IPS-18c (cell line): ENCODE results near the gene RNF11.
"Not testable (repeated sequence)": the region's sequence is repeated elsewhere in the genome, so short reads cannot be mapped to it uniquely, and the experiment has no call there.

Source experiments
- H3K4me3 ChIP-seq: 2 replicates; pipeline ENCODE4 v1.7.0; 2013; ENCODE audit warnings: low read depth, mild to moderate bottlenecking, low read length, moderate library complexity; ENCODE audit not compliant: insufficient read depth
- H3K9me3 ChIP-seq: one replicate; pipeline ENCODE4 v1.6.1; 2013; ENCODE audit warnings: mild to moderate bottlenecking, low read length, moderate library complexity; ENCODE audit not compliant: control insufficient read depth, insufficient read depth

Gene RNF11

DNA sequence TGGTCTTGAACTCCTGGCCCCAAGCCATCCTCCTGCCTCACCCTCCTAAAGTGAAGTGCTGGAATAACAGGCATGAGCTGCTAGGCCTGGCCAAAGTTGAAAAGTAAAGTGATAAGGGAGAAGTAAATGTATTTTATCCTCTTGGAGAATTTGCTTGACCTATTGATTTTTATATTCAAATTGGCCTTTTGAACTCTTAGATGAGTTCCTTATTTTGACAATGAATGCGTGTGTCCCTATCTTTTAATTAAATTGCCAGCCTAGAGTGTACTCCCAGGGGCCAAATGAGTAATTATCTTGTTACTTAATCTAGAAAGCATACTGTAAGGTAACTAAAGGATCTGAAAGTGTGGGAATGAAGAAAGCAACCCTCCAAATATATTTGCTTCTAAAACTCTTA is 11.4 kb downstream of the RNF11 start:
- Histone ChIP-seq H3K9me3 (no peaks in the 10 kb centered on the region), H3K4me3 (no peak overlapping the region)

- Histone ChIP-seq H3K4me3 (no peak overlapping the region), H3K9me3 (no peaks in the 10 kb centered on the region)
These were observed 13.4 kb downstream of the RNF11 start for GRCh38 chr1:51249445-51249844.

- H3K9me3 ChIP-seq, H3K4me3 ChIP-seq: not testable (repeated sequence)
These were observed 14.7 kb downstream of the RNF11 start for GRCh38 chr1:51250729-51251128.

GRCh38 chr1:51251165-51251564 is 15.1 kb downstream of the RNF11 start:
- H3K4me3 ChIP-seq, H3K9me3 ChIP-seq: not testable (repeated sequence)

GRCh38 chr1:51252366-51252765 is 16.3 kb downstream of the RNF11 start:
- H3K9me3 ChIP-seq = no peaks in the 10 kb centered on the region
- H3K4me3 ChIP-seq = no peak overlapping the region

DNA sequence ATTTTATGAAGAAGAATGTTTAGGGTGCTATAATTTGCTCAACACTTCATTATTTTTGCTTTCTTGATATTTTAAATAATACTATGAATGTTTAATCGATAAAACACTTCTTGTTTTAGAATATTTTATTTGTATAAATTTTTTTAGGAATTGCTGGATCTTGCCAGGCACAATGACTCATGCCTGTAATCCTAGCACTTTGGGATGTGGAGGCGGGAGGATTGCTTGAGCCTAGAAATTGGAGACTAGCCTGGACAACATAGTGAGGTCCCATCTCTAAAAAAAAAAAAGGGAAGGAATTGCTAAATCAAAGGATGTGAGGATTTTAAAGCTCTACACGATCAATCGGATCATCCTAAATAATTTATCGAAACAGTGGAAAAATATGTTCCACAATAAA is 17.6 kb downstream of the RNF11 start:
- H3K9me3 ChIP-seq = no peaks in the 10 kb centered on the region
- no peak overlapping the region for H3K4me3 ChIP-seq

GRCh38 chr1:51255331-51255730 is 19.3 kb downstream of the RNF11 start:
- no peaks in the 10 kb centered on the region for H3K9me3 ChIP-seq
- no peak overlapping the region for H3K4me3 ChIP-seq

GRCh38 chr1:51263147-51263877 is 27.2 kb downstream of the RNF11 start:
- Histone ChIP-seq H3K9me3 (no peaks in the 10 kb centered on the region), H3K4me3 (no peak overlapping the region)

DNA sequence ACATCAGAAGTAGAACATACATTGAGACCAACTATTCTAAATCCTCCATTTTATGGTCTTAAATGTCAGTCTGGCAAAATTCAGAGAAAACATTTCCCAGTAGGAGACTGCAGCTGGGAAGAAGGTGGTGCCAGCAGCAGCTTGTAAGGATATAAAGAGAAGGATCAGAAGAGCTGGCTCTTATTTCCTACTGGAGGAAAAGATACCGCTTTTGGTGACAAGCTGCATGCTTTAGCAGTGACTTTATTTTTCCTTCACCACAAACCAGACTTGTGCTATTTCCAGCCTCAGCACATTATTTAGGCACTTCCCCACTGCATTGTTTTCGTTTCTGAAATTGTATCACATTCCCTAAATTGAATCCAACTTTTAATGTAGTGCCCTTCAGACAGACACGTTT is 28.4 kb downstream of the RNF11 start:
- no peaks in the 10 kb centered on the region for H3K9me3 ChIP-seq
- no peak overlapping the region for H3K4me3 ChIP-seq

DNA sequence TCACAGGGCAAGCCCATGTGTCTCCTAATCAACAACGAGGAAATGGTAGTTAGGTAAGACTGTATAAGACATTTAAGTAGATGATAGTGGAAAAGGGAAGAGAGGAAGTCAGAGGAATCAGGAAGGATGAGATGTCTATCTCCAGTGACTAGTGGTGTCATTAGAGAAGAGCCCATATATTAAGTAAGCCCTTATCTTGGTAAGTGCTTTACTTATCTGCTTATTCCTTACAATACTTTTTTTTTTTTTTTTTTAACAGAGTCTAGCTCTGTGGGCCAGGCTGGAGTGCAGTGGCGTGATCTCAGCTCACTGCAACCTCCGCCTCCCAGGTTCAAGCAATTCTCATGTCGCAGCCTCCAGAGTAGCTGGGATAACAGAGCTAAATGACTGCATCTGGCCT is 29.5 kb downstream of the RNF11 start:
- no peaks in the 10 kb centered on the region for H3K9me3 ChIP-seq

GRCh38 chr1:51266181-51266580 is 30.1 kb downstream of the RNF11 start:
- Histone ChIP-seq H3K9me3 (no peaks in the 10 kb centered on the region), H3K4me3 (no peak overlapping the region)

More for the DNA sequence above, 29.5 kb downstream of the RNF11 start:
- H3K4me3 ChIP-seq = no peak overlapping the region

- Histone ChIP-seq H3K4me3 (no peak overlapping the region), H3K9me3 (no peaks in the 10 kb centered on the region)
These were observed 30.7 kb downstream of the RNF11 start for GRCh38 chr1:51266791-51267190.

- H3K4me3 ChIP-seq = no peak overlapping the region
- H3K9me3 ChIP-seq = no peaks in the 10 kb centered on the region
These were observed 32.6 kb downstream of the RNF11 start for GRCh38 chr1:51268634-51269033.

GRCh38 chr1:51270751-51271150 is 34.7 kb downstream of the RNF11 start:
- H3K4me3 ChIP-seq = no peak overlapping the region

DNA sequence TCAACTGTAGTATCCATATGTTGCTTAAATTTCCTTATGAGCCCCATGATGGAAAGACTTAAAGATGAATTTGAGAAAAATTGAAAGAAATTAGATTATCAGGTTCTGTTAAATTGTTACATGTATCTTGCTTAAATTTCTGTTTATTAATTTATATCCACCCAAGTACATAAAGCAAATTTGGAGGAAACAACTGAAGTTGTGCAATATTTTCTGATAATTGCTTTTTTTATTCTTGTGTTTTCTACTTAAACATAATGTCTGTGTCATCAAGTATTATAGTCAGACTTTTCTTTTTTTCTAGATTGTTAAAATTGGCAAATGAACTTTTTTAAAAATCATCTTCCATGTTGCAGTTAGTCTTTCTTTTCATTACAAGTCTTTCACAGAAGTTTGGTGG is 36.8 kb downstream of the RNF11 start:
- Histone ChIP-seq H3K9me3 (no peaks in the 10 kb centered on the region), H3K4me3 (no peak overlapping the region)

More at GRCh38 chr1:51270751-51271150, 34.7 kb downstream of the RNF11 start:
- no peaks in the 10 kb centered on the region for H3K9me3 ChIP-seq

DNA sequence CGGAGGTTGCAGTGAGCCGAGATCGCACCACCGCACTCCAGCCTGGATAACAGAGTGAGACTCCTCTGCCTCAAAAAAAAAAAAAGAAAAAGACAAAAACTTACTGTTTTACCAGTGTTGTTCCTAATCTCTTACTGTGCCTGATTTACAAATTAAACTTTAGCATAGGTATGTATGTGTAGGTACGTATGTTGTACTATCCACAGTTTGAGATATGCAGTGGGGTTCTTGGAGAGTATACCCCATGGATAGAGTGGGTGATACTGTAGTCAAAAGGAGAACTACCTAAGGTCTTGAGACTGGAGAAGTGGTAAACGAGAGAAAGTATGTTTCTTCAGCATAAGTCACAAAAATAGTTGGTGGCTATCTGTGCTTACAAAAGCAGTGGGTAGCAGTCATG is 38.6 kb downstream of the RNF11 start:
- no peaks in the 10 kb centered on the region for H3K9me3 ChIP-seq
- H3K4me3 ChIP-seq = no peak overlapping the region

DNA sequence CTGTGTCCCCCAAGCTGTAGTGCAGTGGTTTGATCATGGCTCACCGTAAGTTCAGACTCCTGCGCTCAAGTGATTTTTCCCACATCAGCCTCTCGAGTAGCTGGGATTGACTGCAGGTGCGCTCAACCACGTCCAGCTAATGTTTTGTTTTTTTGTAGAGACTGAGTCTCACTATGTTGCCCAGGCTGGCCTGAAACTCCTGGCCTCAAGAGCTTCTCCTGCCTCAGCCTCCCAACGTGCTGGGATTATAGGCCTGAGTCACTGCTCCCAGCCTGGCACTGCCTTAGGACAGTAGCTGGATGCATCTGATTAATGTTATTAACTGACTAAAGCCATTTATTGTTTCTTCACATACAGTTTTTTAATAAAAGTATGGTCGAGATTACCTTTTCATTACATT is 40.2 kb downstream of the RNF11 start:
- Histone ChIP-seq H3K9me3 (no peaks in the 10 kb centered on the region), H3K4me3 (no peak overlapping the region)

DNA sequence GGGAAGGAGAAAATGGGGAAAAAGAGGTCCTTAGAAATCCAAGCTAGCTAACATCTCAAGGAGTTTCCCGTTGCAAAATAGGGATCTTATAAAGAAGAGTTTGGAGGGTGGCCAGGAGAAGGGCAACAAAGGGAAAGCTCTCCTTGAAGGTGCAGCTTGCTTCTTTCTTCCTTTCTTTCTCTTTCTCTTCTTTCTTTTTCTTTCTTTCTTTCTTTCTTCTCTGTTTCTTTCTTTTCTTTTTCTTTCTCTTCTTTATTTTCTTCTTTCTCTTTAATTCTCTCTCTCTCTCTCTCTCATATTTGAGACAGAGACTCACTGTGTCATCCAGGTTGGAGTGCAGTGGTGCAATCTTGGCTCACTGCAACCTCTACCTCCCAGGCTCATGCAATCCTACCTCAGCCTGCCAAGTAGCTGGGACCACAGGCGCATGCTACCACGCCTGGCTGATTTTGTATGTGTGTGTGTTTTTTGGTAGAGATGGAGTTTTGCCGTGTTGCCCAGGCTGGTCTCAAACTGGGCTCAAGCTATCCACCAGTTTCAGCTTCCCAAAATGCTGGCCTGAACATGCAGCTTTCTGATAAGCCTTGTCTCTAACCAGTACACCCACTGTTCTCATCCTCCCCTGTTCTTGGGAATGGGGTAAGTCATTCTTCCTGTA is 44.4 kb downstream of the RNF11 start:
- Histone ChIP-seq H3K9me3 (no peaks in the 10 kb centered on the region), H3K4me3 (no peak overlapping the region)

- Histone ChIP-seq H3K9me3 (no peaks in the 10 kb centered on the region), H3K4me3 (no peak overlapping the region)
These were observed 45.7 kb downstream of the RNF11 start for GRCh38 chr1:51281807-51282206.
